ENCODE measurements around the gene CXCL3. TPM values are rescaled to one million over a fixed set of nuclear protein-coding genes. Genes with fewer than 3 reads are reported as not detected.

CXCL3 gene
- polyA plus RNA-seq, 1 experiment = 0.74 TPM

DNA sequence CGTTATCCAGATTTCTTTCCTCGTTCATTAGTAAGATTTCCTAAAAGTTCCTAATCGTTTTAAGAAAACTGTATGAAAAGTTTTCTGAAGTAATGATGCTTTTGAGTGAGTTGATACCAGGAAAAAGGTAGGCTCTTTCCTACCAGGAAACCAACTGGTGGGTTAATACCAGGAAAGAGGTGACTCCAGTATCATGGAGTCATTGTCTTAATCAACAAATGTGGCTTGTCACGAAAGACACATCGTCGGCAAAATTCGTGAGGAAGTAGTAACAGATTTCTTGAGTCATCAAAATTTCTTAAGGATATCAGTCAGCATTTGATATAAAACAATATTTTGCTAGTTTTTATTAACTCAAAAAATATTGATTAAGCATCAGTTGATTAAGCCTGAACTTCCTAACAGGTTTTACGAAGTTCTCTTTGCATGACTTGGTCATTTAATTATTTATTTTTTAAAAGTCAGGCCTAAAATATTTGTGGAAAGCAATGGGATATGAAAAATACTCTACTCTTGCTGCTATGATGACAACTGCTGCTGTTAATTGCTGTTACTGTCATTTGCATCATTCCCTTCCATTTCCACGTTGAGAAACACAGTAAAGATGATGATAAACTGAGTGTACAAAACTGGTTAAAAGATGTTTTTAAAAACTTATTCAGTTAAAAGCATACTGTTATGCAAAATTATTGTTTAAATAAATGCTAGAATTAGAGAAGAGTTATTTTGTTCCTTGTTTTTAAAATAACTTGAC lies 47.3 kb downstream of the CXCL3 start:
- H3K27me3 ChIP-seq (ENCODE audit: control insufficient read depth, insufficient read depth, low read length) = no peaks in the 10 kb centered on the region
- POLR2A ChIA-PET = no interaction called here
- CTCF ChIA-PET = no interaction called here
- no peak for DNase-seq (ENCODE audit: low read depth, low spot score)
- no peaks in the 10 kb centered on the region for H3K9me3 ChIP-seq (ENCODE audit: control insufficient read depth, insufficient read depth, low read length)
- TF ChIP-seq, protein P1, sequence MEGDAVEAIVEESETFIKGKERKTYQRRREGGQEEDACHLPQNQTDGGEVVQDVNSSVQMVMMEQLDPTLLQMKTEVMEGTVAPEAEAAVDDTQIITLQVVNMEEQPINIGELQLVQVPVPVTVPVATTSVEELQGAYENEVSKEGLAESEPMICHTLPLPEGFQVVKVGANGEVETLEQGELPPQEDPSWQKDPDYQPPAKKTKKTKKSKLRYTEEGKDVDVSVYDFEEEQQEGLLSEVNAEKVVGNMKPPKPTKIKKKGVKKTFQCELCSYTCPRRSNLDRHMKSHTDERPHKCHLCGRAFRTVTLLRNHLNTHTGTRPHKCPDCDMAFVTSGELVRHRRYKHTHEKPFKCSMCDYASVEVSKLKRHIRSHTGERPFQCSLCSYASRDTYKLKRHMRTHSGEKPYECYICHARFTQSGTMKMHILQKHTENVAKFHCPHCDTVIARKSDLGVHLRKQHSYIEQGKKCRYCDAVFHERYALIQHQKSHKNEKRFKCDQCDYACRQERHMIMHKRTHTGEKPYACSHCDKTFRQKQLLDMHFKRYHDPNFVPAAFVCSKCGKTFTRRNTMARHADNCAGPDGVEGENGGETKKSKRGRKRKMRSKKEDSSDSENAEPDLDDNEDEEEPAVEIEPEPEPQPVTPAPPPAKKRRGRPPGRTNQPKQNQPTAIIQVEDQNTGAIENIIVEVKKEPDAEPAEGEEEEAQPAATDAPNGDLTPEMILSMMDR (IDR thresholded peaks at IDR 0.05; ENCODE audit: low read depth, low read length) = no peak
- H3K4me3 ChIP-seq (ENCODE audit: low read depth, low read length) = no peak overlapping the region
- H3K27ac ChIP-seq (ENCODE audit: low read depth, low read length) = no peak overlapping the region

DNA sequence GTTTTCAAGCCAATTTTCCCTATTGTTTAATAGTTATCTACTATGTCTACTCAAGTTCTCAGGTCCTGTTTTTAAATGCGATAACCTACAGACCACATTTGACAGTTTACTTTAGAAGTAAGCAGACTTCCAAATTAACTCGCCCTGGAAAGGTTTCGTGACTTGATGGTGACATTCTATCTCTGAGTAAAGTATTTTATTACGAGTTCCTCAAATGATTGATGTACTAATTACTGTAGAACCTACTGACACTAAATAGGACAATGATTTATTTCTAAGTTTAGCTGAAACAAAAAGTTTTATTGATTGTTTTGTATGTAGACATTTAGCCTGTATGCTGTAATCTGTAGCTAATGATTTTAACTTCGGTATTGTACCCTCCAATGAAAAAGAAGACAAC lies 48.6 kb downstream of the CXCL3 start:
- POLR2A ChIA-PET = no interaction called here
- Histone ChIP-seq H3K9me3 (ENCODE audit: control insufficient read depth, insufficient read depth, low read length) (no peaks in the 10 kb centered on the region), H3K27me3 (ENCODE audit: control insufficient read depth, insufficient read depth, low read length) (no peaks in the 10 kb centered on the region), H3K4me3 (ENCODE audit: low read depth, low read length) (no peak overlapping the region), H3K27ac (ENCODE audit: low read depth, low read length) (no peak overlapping the region)
- no peak for DNase-seq (ENCODE audit: low read depth, low spot score)
- TF ChIP-seq, protein P1 (IDR thresholded peaks at IDR 0.05; ENCODE audit: low read depth, low read length) = no peak
- CTCF ChIA-PET = interaction anchor here (1.1 kb wide), 1 partner anchor 49 kb away, joined by 3 read pairs; the partner anchor contains the start of gene CXCL3

DNA sequence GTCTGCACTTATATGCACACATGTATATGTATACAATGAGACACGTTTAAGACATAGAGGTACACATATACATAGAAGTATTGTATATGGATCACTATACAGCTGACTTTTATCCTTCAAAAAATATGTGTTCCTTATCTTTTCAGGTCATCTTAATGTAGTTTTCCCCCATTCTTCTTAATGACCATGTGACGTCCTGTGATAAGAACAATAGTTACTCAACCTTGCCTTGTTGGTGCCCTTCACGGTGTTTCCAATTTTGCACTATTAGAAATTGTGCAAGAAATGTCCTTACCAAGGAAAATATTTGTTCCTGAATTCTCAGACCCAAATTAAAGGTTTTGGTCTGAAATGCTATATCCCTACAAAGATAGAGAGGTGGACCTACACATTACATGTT lies 49.5 kb downstream of the CXCL3 start:
- CTCF ChIA-PET = no interaction called here
- H3K27ac ChIP-seq (ENCODE audit: low read depth, low read length) = no peak overlapping the region
- TF ChIP-seq, protein P1 (IDR thresholded peaks at IDR 0.05; ENCODE audit: low read depth, low read length) = no peak
- POLR2A ChIA-PET = no interaction called here
- H3K27me3 ChIP-seq (ENCODE audit: control insufficient read depth, insufficient read depth, low read length) = no peaks in the 10 kb centered on the region
- no peak overlapping the region for H3K4me3 ChIP-seq (ENCODE audit: low read depth, low read length)
- DNase-seq (ENCODE audit: low read depth, low spot score) = no peak
- H3K9me3 ChIP-seq (ENCODE audit: control insufficient read depth, insufficient read depth, low read length) = no peaks in the 10 kb centered on the region

DNA sequence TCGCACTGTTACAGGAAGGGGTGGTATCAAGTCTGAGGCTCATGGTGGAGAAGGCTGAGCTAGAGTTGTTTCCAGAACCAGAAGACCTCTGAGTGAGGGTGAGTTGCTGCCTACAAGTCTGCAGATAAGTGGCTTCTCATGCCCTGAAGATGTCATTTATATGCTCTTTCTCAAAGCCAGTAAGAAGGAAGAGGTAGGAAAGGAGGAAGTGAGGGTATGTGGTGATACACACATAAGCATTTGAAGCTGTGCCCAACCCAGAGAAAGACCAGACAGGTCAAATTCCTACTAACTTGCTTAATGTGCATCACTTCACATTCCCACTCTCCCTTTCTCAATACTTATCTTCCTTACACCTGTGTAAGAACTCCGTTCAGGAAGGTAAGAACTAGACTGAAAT lies 50.4 kb downstream of the CXCL3 start, which contains the start of gene PPBP:
Gene PPBP (minus strand): TSS at position 130 of the 400 bp plus-strand sequence. CDS start 87 bp downstream, at position 43.
- CTCF ChIA-PET = no interaction called here
- no peak within 1 kb of the TSS for H3K4me3 ChIP-seq (ENCODE audit: low read depth, low read length)
- TF ChIP-seq, protein P1 (IDR thresholded peaks at IDR 0.05; ENCODE audit: low read depth, low read length) = no peak
- H3K27me3 ChIP-seq (ENCODE audit: control insufficient read depth, insufficient read depth, low read length) = no peaks in the 10 kb centered on the region
- POLR2A ChIA-PET = no interaction called here
- no peaks in the 10 kb centered on the region for H3K9me3 ChIP-seq (ENCODE audit: control insufficient read depth, insufficient read depth, low read length)
- DNase-seq (ENCODE audit: low read depth, low spot score) = no peak
- no peak within 1 kb of the TSS for H3K27ac ChIP-seq (ENCODE audit: low read depth, low read length)

Small RNA genes lying within 50 kb of the gene (small RNA-seq; reads per million reads assigned to genes)
- gene RN7SL218P (ENCODE audit: insufficient read length, low read depth) = not detected

Other genes starting within 250 kb of the CXCL3 start
- 0.43 and 0.57 TPM in 2 replicates for gene CXCL6, start 202.0 kb downstream of the CXCL3 start, polyA plus RNA-seq (2011; rRNA removed)
- 0.20 and 0.83 TPM in 2 replicates for gene PF4V1, start 185.4 kb downstream of the CXCL3 start, polyA plus RNA-seq (2011; rRNA removed)
- 2.0 and 2.1 TPM in 2 replicates for gene CXCL1, start 169.3 kb downstream of the CXCL3 start, polyA plus RNA-seq (2011; rRNA removed)
- not detected in 2 replicates for gene PF4, start 56.7 kb downstream of the CXCL3 start, polyA plus RNA-seq (2011; rRNA removed)
- gene PPBP, start 50.5 kb downstream of the CXCL3 start, polyA plus RNA-seq (2011; rRNA removed) = not detected in 2 replicates
- gene CXCL5, start 40.0 kb downstream of the CXCL3 start, polyA plus RNA-seq (2011; rRNA removed) = 0.36 and 0.69 TPM in 2 replicates
- gene CXCL2, start 60.5 kb upstream of the CXCL3 start, polyA plus RNA-seq (2011; rRNA removed) = 0.69 and 0.84 TPM in 2 replicates
- gene MTHFD2L, start 119.4 kb upstream of the CXCL3 start, polyA plus RNA-seq (2011; rRNA removed) = 4.1 and 6.2 TPM in 2 replicates